ENCODE measurements around the gene RNGTT. TPM values are rescaled to one million over a fixed set of nuclear protein-coding genes. Genes with fewer than 3 reads are reported as not detected.
"Not testable (repeated sequence)": the region's sequence is repeated elsewhere in the genome, so short reads cannot be mapped to it uniquely, and the experiment has no call there.

Gene RNGTT
- total and polyA plus RNA-seq, 2 experiments from 2014 or later, result 9.2 to 21.5 TPM

- H3F3A ChIP-seq (ENCODE audit: insufficient read depth), result peaks cover 23% of the 10 kb centered on the region; the same call in 1 of the 2 replicates
- TF ChIP-seq EZH2phosphoT487 (IDR thresholded peaks at IDR 0.05; ENCODE audit: insufficient read depth, low read depth) (no peak), EZH2 (IDR thresholded peaks at IDR 0.05; ENCODE audit: insufficient read depth, poor library complexity, severe bottlenecking) (no peak)
- H3K27ac ChIP-seq, result no peak overlapping the region
- H3K4me1 ChIP-seq (ENCODE audit: insufficient read depth), result peaks cover 19% of the 10 kb centered on the region
- H3K36me3 ChIP-seq (ENCODE audit: low read depth), result peaks cover 5% of the 10 kb centered on the region; the same call in 1 of the 2 replicates
- no peaks in the 10 kb centered on the region for H3K27me3 ChIP-seq (replicated peaks; ENCODE audit: insufficient read depth)
- H3K4me2 ChIP-seq (ENCODE audit: unreplicated experiment), result no peak overlapping the region
- H3K9me2 ChIP-seq (ENCODE audit: insufficient read depth), result no peaks in the 10 kb centered on the region
- H3K79me2 ChIP-seq (ENCODE audit: insufficient read depth), result no peaks in the 10 kb centered on the region
- H3K9ac ChIP-seq, result no peak overlapping the region
- no peak overlapping the region for H3K4me3 ChIP-seq
- in situ Hi-C loops (cut with MboI), result no loop called here
- DNase-seq, result no peak
- no peak overlapping the region for H2AFZ ChIP-seq
- H3K9me3 ChIP-seq (ENCODE audit: low read depth), result no peaks in the 10 kb centered on the region
- H4K20me1 ChIP-seq (ENCODE audit: insufficient read depth), result no peaks in the 10 kb centered on the region
- 64 to 69% methylated on average over 3 of the region's 3 CpGs for WGBS, 2 experiments (ENCODE audit: low coverage in 1 of 2, low lambda C conversion rate in 2 of 2, missing lambda C conversion rate in 2 of 2)
Measured at GRCh38 chr6:88840796-88841539, 122.5 kb downstream of the RNGTT start.

GRCh38 chr6:88840289-88840688, 123.1 kb downstream of the RNGTT start:
- H2AFZ ChIP-seq, result no peak overlapping the region
- H3K4me2 ChIP-seq (ENCODE audit: unreplicated experiment), result no peak overlapping the region
- no peak overlapping the region for H3K9ac ChIP-seq
- no peak overlapping the region for H3K27ac ChIP-seq
- DNase-seq, result no peak
- TF ChIP-seq EZH2phosphoT487 (IDR thresholded peaks at IDR 0.05; ENCODE audit: insufficient read depth, low read depth), result no peak
- TF ChIP-seq EZH2 (IDR thresholded peaks at IDR 0.05; ENCODE audit: insufficient read depth, poor library complexity, severe bottlenecking), result no peak
- H4K20me1 ChIP-seq (ENCODE audit: insufficient read depth), result no peaks in the 10 kb centered on the region
- H3K9me2 ChIP-seq (ENCODE audit: insufficient read depth), result no peaks in the 10 kb centered on the region
- H3K9me3 ChIP-seq (ENCODE audit: low read depth), result no peaks in the 10 kb centered on the region
- H3K27me3 ChIP-seq (replicated peaks; ENCODE audit: insufficient read depth), result no peaks in the 10 kb centered on the region
- H3F3A ChIP-seq (ENCODE audit: insufficient read depth), result peaks cover 23% of the 10 kb centered on the region; the same call in 1 of the 2 replicates
- WGBS, 2 experiments (ENCODE audit: low coverage in 1 of 2, low lambda C conversion rate in 2 of 2, missing lambda C conversion rate in 2 of 2), result 90 to 97% methylated on average over 7 of the region's 7 CpGs
- no peaks in the 10 kb centered on the region for H3K79me2 ChIP-seq (ENCODE audit: insufficient read depth)
- no peak overlapping the region for H3K4me3 ChIP-seq
- in situ Hi-C loops (cut with MboI), result no loop called here
- peaks cover 5% of the 10 kb centered on the region; the same call in 1 of the 2 replicates for H3K36me3 ChIP-seq (ENCODE audit: low read depth)
- peaks cover 19% of the 10 kb centered on the region for H3K4me1 ChIP-seq (ENCODE audit: insufficient read depth)

- TF ChIP-seq EZH2 (IDR thresholded peaks at IDR 0.05; ENCODE audit: insufficient read depth, poor library complexity, severe bottlenecking) (no peak), EZH2phosphoT487 (IDR thresholded peaks at IDR 0.05; ENCODE audit: insufficient read depth, low read depth) (no peak)
- no peak overlapping the region for H2AFZ ChIP-seq
Measured at GRCh38 chr6:88839280-88839679, 124.1 kb downstream of the RNGTT start.

GRCh38 chr6:88835210-88835609, 128.2 kb downstream of the RNGTT start:
- Histone ChIP-seq H3K9me2 (ENCODE audit: insufficient read depth) (no peaks in the 10 kb centered on the region), H3K27me3 (replicated peaks; ENCODE audit: insufficient read depth) (no peaks in the 10 kb centered on the region), H3K79me2 (ENCODE audit: insufficient read depth) (peaks cover 25% of the 10 kb centered on the region), H3K27ac (no peak overlapping the region), H3K4me2 (ENCODE audit: unreplicated experiment) (no peak overlapping the region), H2AFZ (no peak overlapping the region), H3K9ac (no peak overlapping the region), H3K4me3 (no peak overlapping the region), H3K36me3 (ENCODE audit: low read depth) (peaks cover 5% of the 10 kb centered on the region; the same call in 1 of the 2 replicates), H3K9me3 (ENCODE audit: low read depth) (no peaks in the 10 kb centered on the region), H3F3A (ENCODE audit: insufficient read depth) (no peaks in the 10 kb centered on the region), H3K4me1 (ENCODE audit: insufficient read depth) (no peaks in the 10 kb centered on the region), H4K20me1 (ENCODE audit: insufficient read depth) (no peaks in the 10 kb centered on the region)
- TF ChIP-seq EZH2phosphoT487 (IDR thresholded peaks at IDR 0.05; ENCODE audit: insufficient read depth, low read depth), result no peak
- TF ChIP-seq EZH2 (IDR thresholded peaks at IDR 0.05; ENCODE audit: insufficient read depth, poor library complexity, severe bottlenecking), result no peak
- in situ Hi-C loops (cut with MboI), result no loop called here
- DNase-seq, result no peak

More at GRCh38 chr6:88839280-88839679, 124.1 kb downstream of the RNGTT start:
- WGBS, 2 experiments (ENCODE audit: low coverage in 1 of 2, low lambda C conversion rate in 2 of 2, missing lambda C conversion rate in 2 of 2), result 94 to 95% methylated on average over 5 of the region's 5 CpGs
- H3K9ac ChIP-seq, result no peak overlapping the region
- peaks cover 5% of the 10 kb centered on the region; the same call in 1 of the 2 replicates for H3K36me3 ChIP-seq (ENCODE audit: low read depth)
- no peaks in the 10 kb centered on the region for H3K9me2 ChIP-seq (ENCODE audit: insufficient read depth)
- peaks cover 19% of the 10 kb centered on the region; the same call in 1 of the 2 replicates for H3F3A ChIP-seq (ENCODE audit: insufficient read depth)
- no peak overlapping the region for H3K4me2 ChIP-seq (ENCODE audit: unreplicated experiment)
- H3K27me3 ChIP-seq (replicated peaks; ENCODE audit: insufficient read depth), result no peaks in the 10 kb centered on the region
- H4K20me1 ChIP-seq (ENCODE audit: insufficient read depth), result no peaks in the 10 kb centered on the region
- peaks cover 19% of the 10 kb centered on the region for H3K4me1 ChIP-seq (ENCODE audit: insufficient read depth)
- H3K4me3 ChIP-seq, result no peak overlapping the region
- no peak for DNase-seq
- no peaks in the 10 kb centered on the region for H3K9me3 ChIP-seq (ENCODE audit: low read depth)
- in situ Hi-C loops (cut with MboI), result no loop called here
- no peak overlapping the region for H3K27ac ChIP-seq
- H3K79me2 ChIP-seq (ENCODE audit: insufficient read depth), result no peaks in the 10 kb centered on the region

GRCh38 chr6:88833071-88833470, 130.3 kb downstream of the RNGTT start:
- 94 to 96% methylated on average over 1 of the region's 1 CpG for WGBS, 2 experiments (ENCODE audit: low coverage in 1 of 2, low lambda C conversion rate in 2 of 2, missing lambda C conversion rate in 2 of 2)
- H3K79me2 ChIP-seq (ENCODE audit: insufficient read depth), result peaks cover 30% of the 10 kb centered on the region

GRCh38 chr6:88827599-88827998, 135.8 kb downstream of the RNGTT start:
- peaks cover 23% of the 10 kb centered on the region for H3K79me2 ChIP-seq (ENCODE audit: insufficient read depth)
- H3K27me3 ChIP-seq (replicated peaks; ENCODE audit: insufficient read depth); H4K20me1 ChIP-seq (ENCODE audit: insufficient read depth); H3K4me3 ChIP-seq; H3K27ac ChIP-seq; H3K9me3 ChIP-seq (ENCODE audit: low read depth); DNase-seq; H3K4me2 ChIP-seq (ENCODE audit: unreplicated experiment); H3K36me3 ChIP-seq (ENCODE audit: low read depth); H2AFZ ChIP-seq; H3K4me1 ChIP-seq (ENCODE audit: insufficient read depth); H3K9me2 ChIP-seq (ENCODE audit: insufficient read depth); in situ Hi-C loops (cut with MboI); H3K9ac ChIP-seq; H3F3A ChIP-seq (ENCODE audit: insufficient read depth): not testable (repeated sequence)
- 94 to 96% methylated on average over 3 to 4 of the region's 4 CpGs for WGBS, 2 experiments (ENCODE audit: low coverage in 1 of 2, low lambda C conversion rate in 2 of 2, missing lambda C conversion rate in 2 of 2)

More at GRCh38 chr6:88833071-88833470, 130.3 kb downstream of the RNGTT start:
- H3K9ac ChIP-seq; H3K36me3 ChIP-seq (ENCODE audit: low read depth); H3K9me3 ChIP-seq (ENCODE audit: low read depth); H3K4me1 ChIP-seq (ENCODE audit: insufficient read depth); H3K4me3 ChIP-seq; H3K27ac ChIP-seq; in situ Hi-C loops (cut with MboI); H3K9me2 ChIP-seq (ENCODE audit: insufficient read depth); H4K20me1 ChIP-seq (ENCODE audit: insufficient read depth); DNase-seq; H2AFZ ChIP-seq; H3K27me3 ChIP-seq (replicated peaks; ENCODE audit: insufficient read depth); H3F3A ChIP-seq (ENCODE audit: insufficient read depth); H3K4me2 ChIP-seq (ENCODE audit: unreplicated experiment): not testable (repeated sequence)
